Activated CD8-positive, alpha-beta memory T cell treated with anti-CD3 and anti-CD28 coated beads for 24 hours (primary cell): Measurements from ENCODE around the gene NFKBIL1.
"Not testable (repeated sequence)": the region's sequence is repeated elsewhere in the genome, so short reads cannot be mapped to it uniquely, and the experiment has no call there.

Source experiments
- DNase-seq: peaks from one replicate; pipeline ENCODE4 v3.0.0-alpha.2; 2020

NFKBIL1 gene

DNA sequence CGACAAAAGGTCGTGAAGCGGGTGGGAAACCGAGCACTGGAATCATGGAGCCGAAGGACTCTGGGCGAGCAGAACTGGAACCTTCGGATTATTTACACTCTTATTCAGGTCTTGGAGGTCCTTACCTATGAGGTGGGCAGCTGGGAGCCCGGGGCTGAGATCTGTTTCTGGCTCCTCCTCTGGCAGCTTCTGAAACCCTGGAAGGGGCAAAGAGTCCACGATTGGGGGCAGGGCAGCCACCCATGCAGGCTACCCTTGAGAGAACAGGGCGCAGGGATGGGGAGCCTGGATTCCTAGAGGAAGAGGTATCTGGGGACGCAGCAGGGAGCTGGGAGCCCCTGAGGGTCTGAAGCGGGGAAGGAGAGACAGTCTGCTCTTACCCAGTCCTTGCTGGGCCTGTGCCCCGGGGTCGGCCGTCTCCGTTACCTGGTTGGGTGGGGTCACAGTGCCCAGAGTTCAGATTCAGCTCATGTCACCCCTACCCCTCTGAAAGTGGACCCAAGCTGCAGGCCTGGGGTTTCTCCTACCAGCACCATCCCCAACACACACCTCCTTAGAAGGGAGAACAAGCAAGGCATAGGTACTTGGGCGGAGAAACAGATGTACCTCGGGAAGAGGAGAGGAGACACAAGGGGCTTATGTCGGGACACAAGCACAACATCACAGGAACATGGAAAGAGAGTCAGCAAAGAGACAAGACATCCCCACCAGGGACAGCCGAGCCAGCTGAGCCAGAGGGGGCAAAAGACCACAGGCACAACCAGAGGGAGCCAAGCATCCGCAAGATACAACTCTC, 34.2 kb downstream of the NFKBIL1 start:
- peak; percentile 80 for DNase-seq

DNA sequence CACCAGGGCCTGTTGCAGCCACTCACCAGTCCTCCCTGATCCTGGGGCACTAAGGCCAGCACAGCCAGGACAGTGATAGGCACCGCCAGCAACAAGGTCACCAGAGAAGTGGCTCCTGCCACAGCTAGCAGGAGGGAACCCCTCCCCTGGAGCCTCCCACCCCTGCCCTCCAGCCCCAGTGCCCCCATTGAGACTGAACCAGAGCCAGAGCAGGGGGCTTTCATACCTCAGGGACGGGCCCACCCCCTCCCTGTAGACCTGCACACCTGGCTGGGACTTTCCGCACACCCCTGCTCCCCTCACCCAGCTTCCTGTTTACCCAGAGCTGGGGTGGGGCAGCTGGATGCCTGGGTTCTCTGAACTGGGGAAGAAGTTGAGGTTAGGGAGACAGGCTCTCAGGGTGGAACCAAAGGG, 34.8 kb downstream of the NFKBIL1 start, which contains the start of gene LTB:
Gene LTB, minus strand, starts transcription at position 195 of the 414 bp plus-strand sequence. Its CDS starts 7 bp downstream, at position 188.
- peak; percentile 84 for DNase-seq

DNA sequence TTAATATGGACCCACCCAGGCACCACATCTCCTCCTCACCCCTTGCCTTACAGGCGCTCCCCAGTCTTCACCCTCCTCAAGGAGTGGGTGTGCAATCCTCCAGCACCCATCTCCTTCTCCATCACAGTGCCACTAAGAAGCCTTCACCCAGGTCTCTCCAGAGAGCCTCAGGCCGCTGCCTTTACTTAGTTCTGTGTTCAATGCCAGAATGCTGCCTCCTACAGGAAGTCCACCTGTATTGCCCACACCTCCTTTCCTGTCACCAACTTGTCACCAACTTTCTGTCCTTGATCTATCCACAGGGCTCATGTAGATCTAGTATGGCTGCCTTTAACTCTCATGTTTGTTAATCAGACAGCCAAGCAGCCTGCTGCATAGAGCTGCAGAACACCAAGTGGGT, 38.1 kb downstream of the NFKBIL1 start:
- peak; percentile 75 for DNase-seq

DNA sequence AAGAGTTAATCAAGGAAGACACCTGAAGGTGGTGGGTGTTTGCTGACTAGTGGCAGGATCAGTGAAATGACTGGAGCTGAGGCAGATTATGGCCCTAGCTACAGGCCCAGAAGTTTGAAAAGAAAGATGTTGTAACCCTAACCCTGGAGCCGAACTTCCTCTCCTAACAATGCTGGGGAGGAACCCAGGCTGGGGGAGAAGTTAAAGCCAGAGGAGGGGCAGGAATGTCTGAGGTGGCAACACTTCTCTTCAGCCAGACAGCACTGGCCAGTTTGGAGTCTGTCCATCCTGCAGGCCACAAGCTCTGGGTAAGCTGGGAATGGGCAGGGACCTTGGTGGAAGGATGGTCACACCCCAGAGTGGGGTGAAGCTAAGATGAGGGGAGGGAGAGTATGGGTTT, 38.6 kb downstream of the NFKBIL1 start, which contains the start of gene LST1:
Gene LST1, plus strand, starts transcription at position 270 of the 400 bp plus-strand sequence. CDS start 1,023 bp downstream, outside the sequence.
- peak; percentile 66 for DNase-seq

DNA sequence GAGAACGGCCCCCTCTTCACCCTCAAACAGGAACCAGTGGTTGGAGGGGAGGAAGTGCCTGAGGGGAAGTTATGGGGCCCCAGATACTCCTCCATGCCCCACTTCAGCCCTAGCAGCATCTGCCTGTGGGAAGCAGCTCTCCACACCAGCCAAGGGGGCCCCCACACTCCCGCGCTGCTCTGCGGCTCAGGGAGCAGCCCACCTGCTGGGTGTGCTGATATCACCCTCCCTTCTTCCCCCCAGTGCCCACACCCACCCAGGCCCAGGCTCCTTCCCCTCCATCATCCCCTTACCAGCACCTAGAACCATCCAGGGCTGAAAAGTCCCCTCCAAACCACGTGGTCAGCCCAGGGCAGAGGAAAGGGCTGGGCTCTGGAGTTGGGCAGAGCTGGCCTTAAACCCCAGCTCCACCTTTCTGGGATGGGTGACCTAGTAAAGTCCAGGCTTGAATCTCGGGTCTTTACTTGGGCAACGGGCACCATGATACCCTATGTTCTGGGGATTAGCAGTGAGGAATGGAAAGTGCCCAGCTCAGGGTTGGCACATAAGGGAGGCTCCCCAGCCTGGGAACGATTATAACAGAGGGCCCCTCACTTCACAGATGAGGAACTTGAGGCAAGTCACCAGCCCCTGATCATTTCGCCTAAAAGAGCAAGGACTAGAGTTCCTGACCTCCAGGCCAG, 39.3 kb downstream of the NFKBIL1 start:
- peak; percentile 77 for DNase-seq

DNA sequence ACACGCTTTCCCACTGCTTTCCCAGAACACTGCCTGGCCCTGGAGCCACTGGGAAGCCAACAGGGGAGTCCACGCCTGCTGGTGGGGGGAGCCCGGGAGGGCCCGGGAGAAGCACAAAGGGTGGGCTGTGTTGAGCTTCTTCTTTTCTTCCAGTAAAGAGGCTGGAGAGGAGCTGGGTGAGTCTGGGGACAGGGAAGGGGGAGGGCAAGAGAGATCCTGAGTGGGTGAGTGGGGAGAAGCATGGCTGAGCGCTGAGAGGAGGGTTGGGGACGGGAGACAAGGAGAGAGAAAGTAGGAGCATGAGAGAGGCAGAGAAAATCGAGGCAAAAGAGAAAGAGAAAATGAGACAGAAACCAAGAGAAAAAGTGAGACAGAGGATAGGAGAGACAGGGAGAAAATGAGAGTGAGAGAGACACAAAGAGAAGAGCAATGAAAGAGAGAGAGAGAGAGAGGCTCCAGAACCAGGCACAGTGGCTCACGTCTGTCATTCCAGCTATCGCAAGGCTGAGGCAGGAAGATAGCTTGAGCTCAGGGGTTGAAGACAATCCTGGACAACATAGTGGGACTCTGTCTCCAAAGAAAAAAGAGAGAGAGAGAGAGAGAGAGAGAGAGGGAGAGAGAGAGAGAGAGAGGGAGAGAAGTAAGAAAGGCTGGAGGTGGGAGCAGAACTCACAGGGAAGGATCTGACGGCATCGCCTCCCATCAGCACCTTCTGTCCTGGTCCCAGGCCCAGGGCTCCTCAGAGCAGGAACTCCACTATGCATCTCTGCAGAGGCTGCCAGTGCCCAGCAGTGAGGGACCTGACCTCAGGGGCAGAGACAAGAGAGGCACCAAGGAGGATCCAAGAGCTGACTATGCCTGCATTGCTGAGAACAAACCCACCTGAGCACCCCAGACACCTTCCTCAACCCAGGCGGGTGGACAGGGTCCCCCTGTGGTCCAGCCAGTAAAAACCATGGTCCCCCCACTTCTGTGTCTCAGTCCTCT, 40.7 kb downstream of the NFKBIL1 start:
- DNase-seq = peak; percentile 72

DNA sequence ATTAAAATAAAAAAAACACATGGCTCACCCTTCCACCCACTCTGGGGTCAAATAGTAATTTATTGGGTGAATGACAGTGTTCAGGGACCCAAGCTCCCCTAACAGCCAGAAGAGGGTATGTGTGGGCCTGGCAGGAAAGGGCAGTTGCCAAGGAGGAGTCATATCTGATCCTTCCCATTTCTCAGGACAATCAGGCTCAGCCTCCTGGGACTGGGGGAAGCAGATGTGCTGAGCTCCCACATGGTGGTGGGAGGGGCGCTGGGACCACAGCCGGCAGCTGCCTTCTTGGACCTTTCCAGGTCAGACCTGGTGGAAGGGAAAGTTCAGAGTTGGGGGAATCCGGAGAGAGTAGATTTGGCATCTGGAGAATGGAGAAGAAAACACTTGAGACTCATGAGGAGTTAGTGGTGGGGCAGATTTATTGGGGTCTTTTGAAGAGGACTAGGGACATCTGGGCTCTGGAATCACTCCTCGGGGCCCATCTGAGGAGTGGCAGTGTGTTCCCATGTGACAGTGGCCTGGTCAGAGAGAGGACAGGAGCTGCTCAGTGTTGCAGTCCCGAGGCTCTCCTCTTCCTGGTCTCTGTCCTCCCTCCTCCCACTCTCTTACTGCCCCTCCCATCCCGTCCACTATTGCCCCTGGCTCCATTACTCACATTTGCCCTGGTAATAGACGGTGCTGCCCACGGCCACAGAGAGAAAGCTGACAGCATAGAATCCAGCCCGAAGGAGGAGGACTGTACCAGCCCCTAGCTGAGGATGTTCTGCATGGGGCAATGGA, 41.7 kb downstream of the NFKBIL1 start:
- DNase-seq = no peak

DNA sequence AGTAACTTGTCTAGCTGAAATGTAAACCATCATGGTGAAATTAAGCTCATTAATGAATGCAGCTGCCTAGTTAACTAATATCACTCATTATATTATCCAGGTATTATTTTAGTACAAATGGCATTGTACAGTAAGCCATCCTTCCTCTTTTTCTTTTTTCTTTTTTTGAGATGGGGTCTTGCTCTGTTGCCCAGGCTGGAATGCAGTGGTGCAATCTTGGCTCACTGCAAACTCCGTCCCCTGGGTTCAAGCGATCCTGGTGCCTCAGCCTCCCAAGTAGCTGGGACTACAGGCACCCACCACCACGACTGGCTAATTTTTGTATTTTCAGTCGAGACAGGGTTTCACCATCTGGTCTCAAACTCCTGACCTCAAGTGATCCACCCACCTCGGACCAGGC, 43.3 kb downstream of the NFKBIL1 start:
- DNase-seq = not testable (repeated sequence)

DNA sequence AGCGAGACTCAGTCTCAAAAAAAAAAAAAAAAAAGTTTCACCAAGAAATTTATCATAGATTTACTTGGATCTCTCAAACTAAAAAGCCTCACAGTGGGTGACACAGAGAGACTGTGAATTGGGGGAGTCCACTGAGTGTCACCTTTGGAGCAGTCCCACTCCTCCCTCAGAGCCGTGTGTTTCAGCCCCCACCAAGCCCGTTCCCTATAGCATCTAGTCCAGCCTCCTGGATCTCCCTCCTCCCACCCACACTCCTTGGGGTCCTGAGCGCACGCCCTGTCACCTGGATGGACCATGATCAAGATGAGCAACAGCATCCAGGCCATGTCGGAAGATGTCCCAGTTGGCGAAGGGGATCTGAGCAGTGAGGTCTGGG, 45.0 kb downstream of the NFKBIL1 start:
- DNase-seq = no peak

DNA sequence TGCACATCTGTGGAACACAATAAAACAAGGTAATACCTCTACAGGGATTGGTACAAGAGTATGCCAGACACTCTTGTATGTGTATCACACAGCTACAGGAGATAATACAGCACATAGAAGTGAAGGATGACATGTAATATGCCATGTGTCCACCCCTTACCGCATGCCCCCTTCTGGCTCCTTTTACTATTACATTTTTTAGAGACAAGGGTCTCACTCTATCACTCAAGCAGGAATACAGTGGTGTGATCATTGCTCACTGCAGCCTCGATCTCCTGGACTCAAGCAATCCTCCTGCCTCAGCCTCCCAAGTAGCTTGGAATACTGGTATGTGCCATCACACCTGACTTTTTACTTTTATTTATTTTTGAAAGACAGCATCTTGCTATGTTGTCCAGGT, 49.6 kb downstream of the NFKBIL1 start:
- peak; percentile 67 for DNase-seq

DNA sequence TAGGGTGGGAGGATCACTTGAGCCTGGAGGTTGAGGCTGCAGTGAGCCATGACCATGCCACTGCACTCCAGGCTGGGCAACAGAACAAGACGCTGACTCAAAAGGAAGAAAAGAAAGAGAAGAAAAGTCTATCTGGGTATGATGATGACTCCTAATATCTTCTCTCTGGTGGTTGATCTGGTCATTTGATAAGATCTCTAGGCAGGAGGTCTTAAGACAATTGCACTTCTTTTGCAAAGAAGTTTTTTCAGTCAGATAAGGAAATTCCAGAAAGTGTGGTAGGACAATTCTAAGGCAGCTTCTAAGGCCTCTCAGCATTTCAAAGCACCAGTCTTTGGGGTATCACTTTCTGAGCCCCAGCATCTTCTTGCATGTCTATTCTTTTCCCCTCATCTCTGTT, 59.9 kb downstream of the NFKBIL1 start:
- no peak for DNase-seq
